HG02870 (cell line): Measurements from ENCODE around the gene RAD23A.
"Not testable (repeated sequence)": the region's sequence is repeated elsewhere in the genome, so short reads cannot be mapped to it uniquely, and the experiment has no call there.

ENCODE experiments used
- ATAC-seq: cut with Tn5 transposase; IDR thresholded peaks from one replicate; pipeline ENCODE4 v1.9.1; 2021; ENCODE audit warnings: mild to moderate bottlenecking, moderate library complexity; ENCODE audit not compliant: unreplicated experiment

RAD23A gene

DNA sequence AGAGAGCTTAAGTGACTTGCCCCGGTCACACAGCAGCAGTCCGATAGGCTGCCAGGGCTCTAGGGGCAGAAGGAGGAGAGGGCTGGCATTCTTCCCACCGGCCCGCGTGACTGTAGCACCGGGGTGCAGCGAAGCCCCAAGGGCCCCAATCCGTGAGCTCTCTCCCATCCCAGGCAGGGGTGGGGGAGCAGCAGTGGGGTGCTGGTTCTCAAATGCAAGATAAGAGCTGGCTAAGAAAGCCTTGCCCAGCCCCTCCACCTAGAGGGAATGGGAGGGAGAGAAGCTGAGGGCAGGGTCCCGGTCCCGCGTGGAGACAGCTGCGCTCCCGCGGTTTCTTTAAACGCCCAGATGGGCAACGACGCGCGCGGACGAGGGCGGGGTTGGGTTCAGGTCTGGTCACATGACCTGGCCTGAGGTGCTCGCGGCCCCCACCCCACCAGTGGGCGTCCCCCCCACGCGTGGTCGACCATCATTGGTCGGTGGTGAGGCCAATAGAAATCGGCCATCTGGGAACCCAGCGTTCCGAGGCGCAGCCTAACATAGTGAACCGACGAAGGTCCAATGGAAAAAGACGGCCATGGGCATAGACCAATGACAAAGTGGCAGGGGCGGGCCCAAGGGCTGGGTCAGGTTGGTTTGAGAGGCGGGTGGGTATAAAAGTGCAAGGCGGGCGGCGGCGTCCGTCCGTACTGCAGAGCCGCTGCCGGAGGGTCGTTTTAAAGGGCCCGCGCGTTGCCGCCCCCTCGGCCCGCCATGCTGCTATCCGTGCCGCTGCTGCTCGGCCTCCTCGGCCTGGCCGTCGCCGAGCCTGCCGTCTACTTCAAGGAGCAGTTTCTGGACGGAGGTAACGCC, 7.5 kb upstream of the RAD23A start, which contains the start of gene CALR:
Gene CALR, plus strand, starts transcription at position 683 of the 852 bp plus-strand sequence. Its CDS starts 71 bp downstream, at position 754.
- peak; percentile 81 for ATAC-seq

DNA sequence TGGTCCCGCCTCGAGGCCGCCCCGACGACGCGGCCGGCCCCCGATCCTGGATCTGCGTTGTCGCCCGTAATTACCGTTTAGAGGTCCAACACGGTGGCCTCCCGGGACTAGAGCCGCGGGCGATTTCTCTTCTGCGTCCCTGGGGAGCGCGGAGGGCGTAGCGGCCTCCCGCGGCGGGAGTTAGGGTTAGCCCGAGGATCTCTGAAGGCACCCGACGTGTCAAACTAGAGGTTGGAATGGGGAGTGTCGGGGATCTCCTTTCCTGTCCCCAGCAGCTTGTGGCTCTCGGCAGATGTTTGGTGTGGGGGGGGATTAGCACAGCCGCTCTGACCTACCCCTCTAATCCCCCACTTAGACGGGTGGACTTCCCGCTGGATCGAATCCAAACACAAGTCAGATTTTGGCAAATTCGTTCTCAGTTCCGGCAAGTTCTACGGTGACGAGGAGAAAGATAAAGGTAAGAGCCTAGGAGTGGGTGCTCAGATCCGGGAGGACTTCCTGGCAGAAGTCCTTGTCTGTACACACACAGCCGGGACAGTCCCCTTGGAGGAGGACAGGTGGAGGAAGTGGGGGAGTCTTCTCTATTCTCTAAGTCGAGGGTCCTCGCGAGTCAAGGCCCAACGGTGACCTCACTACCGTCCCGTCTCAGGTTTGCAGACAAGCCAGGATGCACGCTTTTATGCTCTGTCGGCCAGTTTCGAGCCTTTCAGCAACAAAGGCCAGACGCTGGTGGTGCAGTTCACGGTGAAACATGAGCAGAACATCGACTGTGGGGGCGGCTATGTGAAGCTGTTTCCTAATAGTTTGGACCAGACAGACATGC, 6.7 kb upstream of the RAD23A start:
- ATAC-seq, result peak; percentile 1

DNA sequence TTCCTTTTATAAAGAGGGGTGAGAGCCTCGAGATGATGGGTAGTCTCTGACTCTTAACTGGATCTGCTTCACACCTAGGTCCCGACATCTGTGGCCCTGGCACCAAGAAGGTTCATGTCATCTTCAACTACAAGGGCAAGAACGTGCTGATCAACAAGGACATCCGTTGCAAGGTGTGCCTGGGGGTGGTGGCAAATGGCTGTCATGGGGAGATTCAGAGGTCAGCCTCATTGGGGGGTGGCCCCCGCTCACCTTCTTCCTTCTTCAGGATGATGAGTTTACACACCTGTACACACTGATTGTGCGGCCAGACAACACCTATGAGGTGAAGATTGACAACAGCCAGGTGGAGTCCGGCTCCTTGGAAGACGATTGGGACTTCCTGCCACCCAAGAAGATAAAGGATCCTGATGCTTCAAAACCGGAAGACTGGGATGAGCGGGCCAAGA, 5.7 kb upstream of the RAD23A start:
- ATAC-seq, result no peak

DNA sequence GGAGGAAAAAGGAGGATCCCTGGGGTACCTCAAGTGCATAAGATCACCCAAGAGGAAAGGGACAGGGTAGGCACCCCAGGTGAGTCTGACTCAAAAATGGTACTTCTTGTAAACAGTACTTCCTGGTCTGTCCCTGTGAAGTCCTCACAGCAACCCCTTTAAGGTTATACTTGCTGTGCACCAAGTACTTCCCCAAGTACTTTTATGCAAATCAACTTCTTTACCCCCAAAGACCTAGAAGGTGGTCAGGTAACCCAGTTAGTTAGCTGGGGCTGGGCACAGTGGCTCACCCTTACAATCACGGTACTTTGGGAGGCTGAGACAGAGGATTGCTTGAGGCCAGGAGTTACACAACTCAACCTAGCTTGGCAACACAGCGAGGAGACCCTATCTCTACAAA, 4.8 kb upstream of the RAD23A start:
- no peak for ATAC-seq

DNA sequence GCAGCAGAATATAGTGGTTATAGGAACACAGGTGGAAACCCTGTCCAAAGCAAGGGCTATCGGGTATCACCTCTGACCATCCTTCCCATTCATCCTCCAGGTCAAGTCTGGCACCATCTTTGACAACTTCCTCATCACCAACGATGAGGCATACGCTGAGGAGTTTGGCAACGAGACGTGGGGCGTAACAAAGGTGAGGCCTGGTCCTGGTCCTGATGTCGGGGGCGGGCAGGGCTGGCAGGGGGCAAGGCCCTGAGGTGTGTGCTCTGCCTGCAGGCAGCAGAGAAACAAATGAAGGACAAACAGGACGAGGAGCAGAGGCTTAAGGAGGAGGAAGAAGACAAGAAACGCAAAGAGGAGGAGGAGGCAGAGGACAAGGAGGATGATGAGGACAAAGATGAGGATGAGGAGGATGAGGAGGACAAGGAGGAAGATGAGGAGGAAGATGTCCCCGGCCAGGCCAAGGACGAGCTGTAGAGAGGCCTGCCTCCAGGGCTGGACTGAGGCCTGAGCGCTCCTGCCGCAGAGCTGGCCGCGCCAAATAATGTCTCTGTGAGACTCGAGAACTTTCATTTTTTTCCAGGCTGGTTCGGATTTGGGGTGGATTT, 2.1 kb upstream of the RAD23A start:
- ATAC-seq, result no peak

DNA sequence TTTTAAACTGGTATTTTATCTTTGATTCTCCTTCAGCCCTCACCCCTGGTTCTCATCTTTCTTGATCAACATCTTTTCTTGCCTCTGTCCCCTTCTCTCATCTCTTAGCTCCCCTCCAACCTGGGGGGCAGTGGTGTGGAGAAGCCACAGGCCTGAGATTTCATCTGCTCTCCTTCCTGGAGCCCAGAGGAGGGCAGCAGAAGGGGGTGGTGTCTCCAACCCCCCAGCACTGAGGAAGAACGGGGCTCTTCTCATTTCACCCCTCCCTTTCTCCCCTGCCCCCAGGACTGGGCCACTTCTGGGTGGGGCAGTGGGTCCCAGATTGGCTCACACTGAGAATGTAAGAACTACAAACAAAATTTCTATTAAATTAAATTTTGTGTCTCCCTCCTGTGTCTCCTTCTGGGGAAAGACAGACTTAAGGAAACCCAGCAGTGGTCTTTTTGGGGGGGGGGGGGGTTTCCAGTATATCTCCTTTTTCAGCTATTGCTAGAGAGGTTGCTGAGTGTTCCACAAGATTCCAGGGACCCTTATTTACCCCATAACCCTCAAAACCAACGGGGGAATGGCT, 1.5 kb upstream of the RAD23A start:
- no peak for ATAC-seq

DNA sequence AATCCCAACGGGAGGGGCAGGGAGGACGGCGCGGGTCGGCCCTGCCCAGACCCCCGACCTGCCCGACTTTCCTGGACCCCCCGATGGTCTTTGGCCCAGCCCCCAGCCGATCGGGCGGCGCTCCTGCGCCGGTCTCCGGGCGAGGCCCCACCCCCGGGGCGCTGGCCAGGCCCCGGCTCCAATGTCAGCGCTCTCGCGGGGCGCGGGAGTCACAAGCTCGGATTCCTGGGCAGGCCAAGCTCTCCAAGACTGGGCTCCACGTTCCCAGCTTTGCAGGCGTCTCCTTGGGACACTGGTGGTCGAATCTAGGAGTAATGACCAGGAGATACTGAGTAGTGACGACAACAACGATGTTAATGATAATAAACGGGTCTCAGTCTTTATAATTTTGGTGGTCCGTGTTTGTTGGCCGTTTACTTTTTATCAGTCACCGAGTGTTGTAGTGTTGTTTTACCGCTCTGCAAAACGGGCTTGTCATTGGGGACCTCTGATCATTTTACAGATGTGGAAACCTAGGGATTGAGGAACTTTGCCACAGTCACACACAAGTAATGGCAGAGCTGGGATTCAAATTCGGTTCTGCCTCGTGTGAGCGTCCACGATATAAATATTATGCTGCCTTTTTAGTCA, 545 bp downstream of the RAD23A start:
- ATAC-seq, result peak; percentile 25

DNA sequence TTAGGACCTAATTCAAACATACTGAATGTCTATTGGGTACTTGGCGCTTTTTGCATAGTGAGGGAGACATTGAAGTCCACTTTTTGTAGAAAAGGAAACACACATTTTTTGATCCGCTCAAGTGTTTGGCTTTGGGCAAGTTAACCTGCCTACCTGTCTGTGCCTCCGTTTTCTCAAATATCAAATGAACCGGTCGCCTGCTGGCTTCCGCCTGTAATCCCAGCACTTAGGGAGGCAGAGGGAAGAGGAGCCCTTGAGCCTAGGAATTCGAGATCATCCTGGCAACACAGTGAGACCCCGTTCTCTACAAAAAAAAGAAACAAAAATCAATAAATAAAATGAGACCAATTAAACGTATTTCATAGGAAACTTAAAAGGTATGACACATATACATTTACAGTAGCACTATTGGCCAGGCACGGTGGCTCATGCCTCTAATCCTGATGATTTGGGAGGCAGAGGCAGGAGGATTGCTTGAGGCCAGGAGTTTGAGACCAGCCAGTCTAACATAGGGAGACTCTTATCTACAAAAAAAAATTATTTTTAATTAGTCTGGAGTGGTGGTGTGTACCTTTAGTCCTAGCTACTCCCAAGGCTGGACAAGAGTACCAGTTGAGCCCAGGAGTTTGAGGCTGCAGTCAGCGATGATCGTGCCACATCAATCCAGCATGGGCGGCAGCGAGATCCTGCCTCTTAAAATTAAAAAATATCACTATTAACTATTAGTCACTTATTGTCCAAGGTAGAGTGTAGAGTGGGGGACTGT, 1.3 kb downstream of the RAD23A start:
- no peak for ATAC-seq

DNA sequence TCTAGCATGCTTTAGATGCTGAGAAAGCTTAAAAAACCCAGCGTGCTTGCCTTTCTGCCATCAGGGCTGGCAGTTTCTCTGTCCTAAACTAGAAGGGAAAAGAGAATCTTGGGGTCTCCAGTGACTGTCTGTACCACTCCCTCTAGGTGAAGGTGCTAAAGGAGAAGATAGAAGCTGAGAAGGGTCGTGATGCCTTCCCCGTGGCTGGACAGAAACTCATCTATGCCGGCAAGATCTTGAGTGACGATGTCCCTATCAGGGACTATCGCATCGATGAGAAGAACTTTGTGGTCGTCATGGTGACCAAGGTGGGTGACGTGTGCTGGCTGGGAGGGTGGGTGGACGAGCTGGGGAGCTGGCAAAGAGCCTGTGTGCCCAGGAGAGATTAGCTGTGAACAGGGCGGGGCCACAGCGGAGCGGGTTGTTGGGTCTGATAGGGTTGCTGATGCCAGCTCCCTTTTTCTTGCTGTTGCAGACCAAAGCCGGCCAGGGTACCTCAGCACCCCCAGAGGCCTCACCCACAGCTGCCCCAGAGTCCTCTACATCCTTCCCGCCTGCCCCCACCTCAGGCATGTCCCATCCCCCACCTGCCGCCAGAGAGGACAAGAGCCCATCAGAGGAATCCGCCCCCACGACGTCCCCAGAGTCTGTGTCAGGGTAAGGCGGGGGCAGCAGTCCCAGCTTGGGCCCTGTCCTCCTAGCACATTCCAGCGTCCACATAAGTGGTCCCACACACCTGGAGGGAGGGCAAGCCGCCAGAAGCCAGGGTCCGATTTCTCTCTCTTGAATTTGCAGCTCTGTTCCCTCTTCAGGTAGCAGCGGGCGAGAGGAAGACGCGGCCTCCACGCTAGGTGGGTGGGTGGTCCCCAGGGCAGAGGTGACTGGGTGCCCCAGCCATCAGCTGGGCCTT, 2.3 kb downstream of the RAD23A start:
- ATAC-seq, result no peak

DNA sequence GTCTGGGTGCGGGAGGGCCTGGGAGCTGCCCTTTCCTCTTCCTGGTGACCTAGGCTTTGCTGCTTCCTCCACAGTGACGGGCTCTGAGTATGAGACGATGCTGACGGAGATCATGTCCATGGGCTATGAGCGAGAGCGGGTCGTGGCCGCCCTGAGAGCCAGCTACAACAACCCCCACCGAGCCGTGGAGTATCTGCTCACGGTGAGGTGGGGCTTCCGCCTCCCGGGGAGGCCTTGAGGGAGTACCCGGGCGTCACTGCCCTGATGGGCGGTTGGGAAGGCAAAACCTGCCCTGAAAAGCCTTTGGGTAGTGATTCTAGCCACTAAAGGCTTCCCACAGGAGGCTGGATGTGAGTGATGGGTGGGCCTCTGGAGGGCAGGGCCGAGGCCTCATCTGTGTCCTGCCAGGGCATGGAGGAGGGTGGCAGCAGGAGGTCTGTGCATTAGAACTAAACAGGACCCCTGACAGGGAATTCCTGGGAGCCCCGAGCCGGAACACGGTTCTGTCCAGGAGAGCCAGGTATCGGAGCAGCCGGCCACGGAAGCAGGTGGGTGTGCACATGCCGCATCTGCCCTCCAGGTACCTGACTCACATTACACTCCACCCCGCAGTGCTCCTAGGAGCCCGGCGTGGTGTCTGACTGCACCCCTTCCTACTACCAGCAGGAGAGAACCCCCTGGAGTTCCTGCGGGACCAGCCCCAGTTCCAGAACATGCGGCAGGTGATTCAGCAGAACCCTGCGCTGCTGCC, 3.1 kb downstream of the RAD23A start:
- ATAC-seq, result no peak

DNA sequence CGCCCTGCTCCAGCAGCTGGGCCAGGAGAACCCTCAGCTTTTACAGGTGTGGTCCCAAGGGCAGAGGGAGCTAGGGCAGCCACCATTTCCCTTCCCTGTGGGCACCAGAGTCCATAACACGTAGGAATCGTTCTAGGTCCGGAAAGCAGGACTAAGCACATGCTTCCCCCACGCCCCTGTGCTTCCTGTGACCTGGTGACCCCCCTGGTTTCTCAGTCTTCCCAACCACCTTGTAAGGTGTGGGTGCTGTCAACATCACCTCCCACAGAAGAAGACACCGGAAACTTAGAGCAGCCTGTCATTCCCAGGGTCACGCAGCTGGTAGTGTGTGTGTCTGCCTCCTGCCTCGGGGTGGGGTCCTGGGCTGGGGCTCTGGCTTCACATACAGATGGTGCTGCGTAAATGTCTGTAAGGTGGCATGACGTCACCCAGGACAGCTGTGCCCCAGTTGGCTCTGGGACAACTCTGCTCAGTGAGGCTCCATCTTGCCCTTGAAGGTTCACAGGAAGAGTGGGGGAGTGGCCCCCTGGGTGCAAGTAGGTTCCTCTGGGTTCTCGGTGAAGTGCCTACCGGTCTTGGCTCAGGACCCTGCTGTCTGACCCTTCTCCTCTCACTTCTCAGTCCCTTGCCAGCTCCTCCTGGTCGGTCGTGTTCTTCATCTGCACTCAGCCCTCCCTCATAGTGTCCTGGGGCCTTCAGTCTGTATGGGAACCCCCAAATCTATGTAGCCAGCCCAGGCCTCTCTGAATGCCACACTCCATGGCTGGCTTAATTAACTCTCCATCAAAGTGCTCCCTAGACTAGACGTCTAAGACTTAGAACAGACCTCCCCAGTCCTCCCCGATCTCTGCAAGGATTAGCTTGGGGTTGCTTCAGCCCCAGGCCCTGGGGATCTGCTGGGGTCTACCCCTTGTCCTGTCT, 4.0 kb downstream of the RAD23A start:
- ATAC-seq, result no peak

DNA sequence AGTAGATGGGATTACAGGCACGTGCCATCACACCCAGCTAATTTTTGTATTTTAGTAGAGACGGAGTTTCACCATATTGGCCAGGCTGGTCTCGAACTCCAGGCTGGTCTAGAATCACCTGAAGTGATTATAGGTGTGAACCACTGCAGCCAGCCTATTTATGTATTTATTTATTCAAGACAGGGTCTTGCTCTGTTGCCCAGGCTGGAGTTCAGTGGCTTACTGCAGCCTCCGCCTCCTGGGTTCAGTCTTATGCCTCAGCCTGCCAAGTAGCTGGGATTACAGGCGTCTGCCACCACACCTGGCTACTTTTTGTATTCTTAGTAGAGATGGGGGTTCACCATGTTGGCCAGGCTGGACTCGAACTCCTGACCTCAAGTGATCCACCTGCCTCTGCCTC, 6.4 kb downstream of the RAD23A start:
- not testable (repeated sequence) for ATAC-seq

DNA sequence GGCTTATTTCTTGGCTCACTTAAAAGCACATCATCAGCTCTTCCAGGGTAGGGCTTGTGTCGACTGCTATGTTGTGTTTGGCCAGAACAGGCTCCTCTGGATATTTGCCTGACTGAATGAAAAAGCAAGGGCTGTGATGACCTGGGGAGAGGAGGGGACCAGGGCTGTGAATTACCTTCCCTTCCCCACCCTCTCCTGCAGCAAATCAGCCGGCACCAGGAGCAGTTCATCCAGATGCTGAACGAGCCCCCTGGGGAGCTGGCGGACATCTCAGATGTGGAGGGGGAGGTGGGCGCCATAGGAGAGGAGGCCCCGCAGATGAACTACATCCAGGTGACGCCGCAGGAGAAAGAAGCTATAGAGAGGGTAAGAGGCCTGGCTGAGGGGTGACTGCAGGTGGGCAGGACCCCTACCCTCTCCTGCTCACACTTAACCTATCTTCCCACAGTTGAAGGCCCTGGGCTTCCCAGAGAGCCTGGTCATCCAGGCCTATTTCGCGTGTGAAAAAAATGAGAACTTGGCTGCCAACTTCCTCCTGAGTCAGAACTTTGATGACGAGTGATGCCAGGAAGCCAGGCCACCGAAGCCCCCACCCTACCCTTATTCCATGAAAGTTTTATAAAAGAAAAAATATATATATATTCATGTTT, 7.0 kb downstream of the RAD23A start:
- no peak for ATAC-seq

DNA sequence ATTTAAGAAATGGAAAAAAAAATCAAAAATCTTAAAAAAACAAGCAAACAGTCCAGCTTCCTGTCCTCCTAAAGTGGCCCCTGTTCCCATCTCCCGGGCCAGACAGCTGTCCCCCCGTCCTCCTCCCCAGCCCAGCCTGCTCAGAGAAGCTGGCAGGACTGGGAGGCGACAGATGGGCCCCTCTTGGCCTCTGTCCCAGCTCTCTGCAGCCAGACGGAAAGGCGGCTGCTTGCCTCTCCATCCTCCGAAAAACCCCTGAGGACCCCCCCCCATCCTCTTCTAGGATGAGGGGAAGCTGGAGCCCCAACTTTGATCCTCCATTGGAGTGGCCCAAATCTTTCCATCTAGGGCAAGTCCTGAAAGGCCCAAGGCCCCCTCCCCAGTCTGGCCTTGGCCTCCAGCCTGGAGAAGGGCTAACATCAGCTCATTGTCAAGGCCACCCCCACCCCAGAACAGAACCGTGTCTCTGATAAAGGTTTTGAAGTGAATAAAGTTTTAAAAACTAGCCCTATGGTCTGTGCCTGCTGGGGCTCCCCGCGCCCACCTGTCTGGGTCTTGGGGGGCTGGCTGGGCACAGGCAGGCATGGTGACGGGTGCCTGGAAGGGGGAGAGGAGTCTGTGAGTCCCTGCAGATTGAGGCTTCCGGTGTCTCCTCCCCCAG, 7.6 kb downstream of the RAD23A start:
- ATAC-seq, result no peak

DNA sequence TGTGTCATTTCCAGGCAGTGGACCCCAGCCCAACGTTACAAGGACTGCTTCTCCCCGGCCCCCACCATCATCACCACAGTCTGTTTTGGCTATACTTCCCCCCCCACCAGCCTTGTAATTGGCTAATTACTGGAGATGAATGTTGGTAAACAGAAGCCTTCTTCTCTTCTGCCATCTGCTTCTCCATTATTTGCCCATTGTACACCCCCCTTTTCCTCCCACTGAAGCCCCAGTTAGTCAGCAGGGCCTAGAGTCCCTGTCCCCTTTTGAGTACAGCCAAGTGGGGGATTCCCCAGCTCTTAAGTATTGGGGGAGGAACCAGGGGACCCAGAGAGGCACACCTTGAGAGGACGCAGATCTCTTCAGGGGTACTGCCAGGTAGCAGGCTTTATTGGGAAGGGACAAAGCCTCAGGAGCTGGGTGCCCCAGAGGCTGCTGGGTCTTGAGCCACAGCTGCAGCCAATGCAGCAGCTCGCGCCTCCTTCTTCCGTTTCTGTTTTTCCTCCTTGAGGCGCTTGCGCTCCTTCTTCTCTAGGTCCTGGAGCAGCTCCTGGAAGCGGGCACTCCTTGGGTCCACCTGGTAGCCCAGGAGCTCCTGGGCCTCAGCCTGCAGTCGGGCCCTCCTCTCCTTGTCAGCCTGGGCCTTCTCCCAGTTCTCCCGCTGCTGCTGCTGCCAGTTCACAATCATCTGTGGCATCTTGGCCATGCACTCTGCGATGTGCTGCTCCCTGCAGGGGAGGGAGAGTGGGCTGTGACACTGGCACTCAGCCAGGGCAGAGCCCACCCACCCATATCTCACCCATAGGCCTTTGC, 8.3 kb downstream of the RAD23A start:
- no peak for ATAC-seq
